ENCODE data around the gene TSPEAR. TPM values are rescaled to one million over a fixed set of nuclear protein-coding genes. Genes with fewer than 3 reads are reported as not detected.
"Not testable (repeated sequence)": the region's sequence is repeated elsewhere in the genome, so short reads cannot be mapped to it uniquely, and the experiment has no call there.

TSPEAR gene
- total and polyA plus RNA-seq, 11 donors: 0.01 to 2.6 (median 0.71) TPM; not detected in 2

DNA sequence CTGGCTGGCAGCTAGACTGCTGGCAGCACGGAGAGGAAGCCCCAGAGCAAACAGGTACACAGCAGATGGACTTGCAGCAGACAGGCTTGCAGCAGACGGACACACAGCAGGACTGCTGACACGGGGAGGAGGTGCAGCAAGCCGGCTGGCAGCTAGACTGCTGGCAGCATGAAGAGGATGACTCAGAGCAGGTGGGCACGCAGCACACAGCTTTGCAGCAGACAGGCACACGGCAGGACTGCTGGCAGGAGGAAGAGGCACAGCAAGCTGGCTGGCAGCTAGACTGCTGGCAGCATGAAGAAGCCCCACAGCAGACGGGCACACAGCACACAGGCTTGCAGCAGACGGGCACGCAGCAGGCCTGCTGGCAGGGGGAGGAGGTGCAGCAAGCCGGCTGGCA lies 160.6 kb downstream of the TSPEAR start:
- ATAC-seq: no peak
- peaks cover 0 to 22% (median 3%) of the 10 kb centered on the region in 12 donors for H3K9me3 ChIP-seq
- intact Hi-C loops (cut with DNase I): no loop called here
- H3K27ac ChIP-seq: no peak overlapping the region
- peaks cover 0 to 45% (median 5%) of the 10 kb centered on the region in 9 donors for H3K27me3 ChIP-seq
- no peaks in the 10 kb centered on the region for H3K36me3 ChIP-seq
- WGBS, 4 donors: 68 to 80% (median 73%) methylated on average over 4 to 10 of the region's 10 CpGs
- H3K4me3 ChIP-seq: no peak overlapping the region
- no peaks in the 10 kb centered on the region for H3K4me1 ChIP-seq
- TF ChIP-seq, protein P1, sequence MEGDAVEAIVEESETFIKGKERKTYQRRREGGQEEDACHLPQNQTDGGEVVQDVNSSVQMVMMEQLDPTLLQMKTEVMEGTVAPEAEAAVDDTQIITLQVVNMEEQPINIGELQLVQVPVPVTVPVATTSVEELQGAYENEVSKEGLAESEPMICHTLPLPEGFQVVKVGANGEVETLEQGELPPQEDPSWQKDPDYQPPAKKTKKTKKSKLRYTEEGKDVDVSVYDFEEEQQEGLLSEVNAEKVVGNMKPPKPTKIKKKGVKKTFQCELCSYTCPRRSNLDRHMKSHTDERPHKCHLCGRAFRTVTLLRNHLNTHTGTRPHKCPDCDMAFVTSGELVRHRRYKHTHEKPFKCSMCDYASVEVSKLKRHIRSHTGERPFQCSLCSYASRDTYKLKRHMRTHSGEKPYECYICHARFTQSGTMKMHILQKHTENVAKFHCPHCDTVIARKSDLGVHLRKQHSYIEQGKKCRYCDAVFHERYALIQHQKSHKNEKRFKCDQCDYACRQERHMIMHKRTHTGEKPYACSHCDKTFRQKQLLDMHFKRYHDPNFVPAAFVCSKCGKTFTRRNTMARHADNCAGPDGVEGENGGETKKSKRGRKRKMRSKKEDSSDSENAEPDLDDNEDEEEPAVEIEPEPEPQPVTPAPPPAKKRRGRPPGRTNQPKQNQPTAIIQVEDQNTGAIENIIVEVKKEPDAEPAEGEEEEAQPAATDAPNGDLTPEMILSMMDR (IDR thresholded peaks at IDR 0.05): no peak
- TF ChIP-seq POLR2A (IDR thresholded peaks at IDR 0.05): no peak
- DNase-seq: peak in 2 of 5 donors; percentile 9 to 19

DNA sequence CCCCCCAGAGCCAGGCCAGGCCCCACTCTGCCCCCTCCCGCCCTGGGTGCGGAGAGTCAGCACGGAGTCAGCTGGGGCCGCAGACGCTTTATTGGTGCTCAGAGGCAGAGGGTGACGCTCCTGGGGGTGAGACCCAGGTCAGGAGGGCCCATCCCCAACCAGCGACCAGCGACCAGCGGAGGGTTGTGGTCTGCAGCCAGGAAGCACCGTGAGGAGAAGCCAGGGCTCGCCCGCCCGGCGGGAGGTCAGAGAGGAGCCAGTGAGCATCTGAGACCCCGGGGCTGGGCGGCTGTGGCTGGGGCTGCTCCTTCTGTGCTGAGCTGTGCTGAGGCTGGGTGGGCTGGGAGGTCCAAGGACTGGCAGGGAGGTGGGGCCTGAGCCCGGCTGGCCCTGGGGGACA lies 161.1 kb downstream of the TSPEAR start:
- peaks cover 0 to 24% (median 3%) of the 10 kb centered on the region in 12 donors for H3K9me3 ChIP-seq
- H3K4me1 ChIP-seq; ATAC-seq; H3K27ac ChIP-seq; H3K4me3 ChIP-seq; H3K36me3 ChIP-seq; intact Hi-C loops (cut with DNase I): not testable (repeated sequence)
- H3K27me3 ChIP-seq: peaks cover 0 to 44% (median 3%) of the 10 kb centered on the region in 9 donors
- peak in 2 of 5 donors; percentile 13 to 60 for DNase-seq
- WGBS, 4 donors: 58 to 73% (median 60%) methylated on average over 12 to 17 of the region's 17 CpGs

DNA sequence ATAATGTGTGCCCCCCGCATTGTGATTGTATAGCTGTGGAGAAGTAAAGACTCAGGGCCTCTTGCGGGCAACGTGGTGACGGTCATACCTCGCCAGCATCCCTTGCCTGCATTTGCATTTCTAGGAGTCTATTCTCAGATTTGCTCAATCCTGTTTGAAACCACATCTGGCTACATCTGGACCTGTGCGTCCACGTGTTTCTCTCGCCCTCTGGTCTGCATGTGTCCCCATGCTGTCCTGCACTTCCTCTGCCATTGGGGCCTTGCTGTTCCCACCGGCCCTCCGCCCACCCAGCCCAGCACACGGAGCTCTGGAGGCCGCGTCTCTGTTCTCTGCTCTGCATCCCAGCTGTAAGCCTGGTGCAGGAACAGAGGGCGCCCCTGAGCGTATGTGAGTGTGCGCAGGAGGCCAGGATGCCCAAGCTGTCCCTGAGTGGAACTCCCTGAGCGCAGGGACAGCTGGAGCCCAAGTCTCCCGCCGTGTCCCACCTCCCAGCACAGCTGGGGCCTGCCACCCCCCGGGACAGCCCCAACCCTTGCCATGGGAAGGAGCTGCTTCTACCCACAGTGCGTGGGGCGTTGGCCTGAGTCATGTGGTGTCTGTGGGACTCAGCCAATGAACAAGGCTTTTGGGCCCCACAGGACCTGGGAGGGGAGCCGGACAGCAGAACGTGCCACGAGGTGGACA lies 161.7 kb downstream of the TSPEAR start:
- no peak overlapping the region for H3K27ac ChIP-seq
- TF ChIP-seq POLR2A (IDR thresholded peaks at IDR 0.05): no peak
- DNase-seq (no peak), ATAC-seq (peak in 1 of 4 donors; percentile 36)
- intact Hi-C loops (cut with DNase I): no loop called here
- no peaks in the 10 kb centered on the region for H3K36me3 ChIP-seq
- peaks cover 0 to 24% (median 3%) of the 10 kb centered on the region in 12 donors for H3K9me3 ChIP-seq
- H3K4me3 ChIP-seq: no peak overlapping the region
- peaks cover 0 to 41% (median 2%) of the 10 kb centered on the region in 9 donors for H3K27me3 ChIP-seq
- WGBS, 4 donors: 70 to 74% (median 71%) methylated on average over 20 to 25 of the region's 25 CpGs
- H3K4me1 ChIP-seq: no peaks in the 10 kb centered on the region

DNA sequence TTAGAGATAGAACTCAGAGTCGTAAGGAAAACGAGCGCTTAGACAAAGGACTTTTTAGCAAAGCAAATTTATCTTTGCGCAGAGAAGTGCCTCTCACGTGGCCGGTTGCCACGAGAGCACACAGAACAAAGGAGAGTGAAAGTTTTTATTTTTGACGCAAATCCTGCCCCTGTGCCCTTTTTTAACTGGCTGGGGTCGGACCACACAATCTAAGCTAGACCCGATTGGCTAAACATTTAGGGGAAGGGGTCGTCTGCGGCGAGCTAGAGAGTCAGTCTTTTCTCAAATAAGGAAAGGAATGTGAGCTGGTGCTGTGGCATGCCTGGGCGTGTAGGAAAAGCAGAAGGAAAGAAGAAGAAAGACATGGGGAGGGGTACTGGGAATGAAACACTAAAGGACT lies 162.4 kb downstream of the TSPEAR start:
- Histone ChIP-seq H3K4me3 (no peak overlapping the region), H3K4me1 (no peaks in the 10 kb centered on the region), H3K9me3 (peaks cover 0 to 24% (median 3%) of the 10 kb centered on the region in 12 donors), H3K36me3 (no peaks in the 10 kb centered on the region), H3K27me3 (peaks cover 0 to 34% (median 2%) of the 10 kb centered on the region in 9 donors), H3K27ac (no peak overlapping the region)
- TF ChIP-seq, protein P1 (IDR thresholded peaks at IDR 0.05): no peak
- TF ChIP-seq POLR2A (IDR thresholded peaks at IDR 0.05): no peak
- WGBS, 4 donors: 36 to 48% (median 41%) methylated on average over 14 of the region's 14 CpGs
- no peak for DNase-seq
- ATAC-seq: no peak
- intact Hi-C loops (cut with DNase I): no loop called here

DNA sequence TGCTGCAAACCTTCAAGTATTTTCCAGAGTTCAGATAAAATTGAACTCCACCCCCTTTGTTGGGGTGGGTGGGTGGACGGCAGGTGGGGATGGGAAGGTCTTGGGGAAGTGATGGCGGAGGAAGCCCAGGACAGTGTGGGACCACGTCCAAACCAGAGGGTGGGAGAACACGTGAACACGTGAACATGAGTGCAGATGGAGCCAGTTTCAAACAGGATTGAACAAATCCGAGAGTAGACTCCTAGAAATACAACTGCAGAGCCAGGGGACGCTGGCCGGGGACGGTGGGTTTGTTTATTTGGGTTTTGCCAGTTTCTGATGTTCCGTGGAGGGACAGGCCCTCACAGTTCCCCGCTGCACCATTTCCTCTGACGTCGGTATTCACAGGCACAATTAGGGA lies 163.0 kb downstream of the TSPEAR start:
- intact Hi-C loops (cut with DNase I): no loop called here
- Histone ChIP-seq H3K9me3 (peaks cover 0 to 29% (median 3%) of the 10 kb centered on the region in 12 donors), H3K27ac (no peak overlapping the region), H3K27me3 (peaks cover 0 to 33% (median 2%) of the 10 kb centered on the region in 9 donors), H3K4me1 (no peaks in the 10 kb centered on the region), H3K4me3 (no peak overlapping the region), H3K36me3 (no peaks in the 10 kb centered on the region)
- DNase-seq: no peak
- no peak for ATAC-seq
- WGBS, 4 donors: 67 to 70% (median 68%) methylated on average over 13 of the region's 13 CpGs
- TF ChIP-seq, protein P1 (IDR thresholded peaks at IDR 0.05): no peak
- TF ChIP-seq POLR2A (IDR thresholded peaks at IDR 0.05): no peak
